ENCODE data around the gene FABP3. TPM values are rescaled to one million over a fixed set of nuclear protein-coding genes. Genes with fewer than 3 reads are reported as not detected.
A peak's percentile ranks its signal among the peaks of the same experiment; 100 is the strongest.

FABP3 gene
- total and polyA plus RNA-seq, 2 experiments from 2014 or later = 19.3 to 50.2 TPM

DNA sequence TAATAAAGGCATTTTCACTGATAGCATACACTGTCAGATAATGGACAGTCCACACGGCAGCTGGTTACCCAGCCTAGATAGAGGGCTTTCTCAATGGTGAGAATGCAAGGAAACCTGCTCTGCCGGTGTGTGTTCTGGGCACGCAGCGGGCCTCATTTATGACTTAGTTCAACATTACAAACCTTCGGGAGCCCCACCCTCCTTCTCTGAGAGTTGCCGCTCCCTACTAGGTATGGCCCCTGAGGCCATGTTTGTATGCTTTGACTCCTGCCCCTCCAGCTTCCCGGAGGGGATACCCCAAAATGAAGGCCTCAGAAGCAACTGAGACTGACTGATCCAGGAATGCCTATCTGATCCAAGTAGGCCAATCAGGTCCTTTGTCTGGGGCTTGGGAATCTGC lies 17.2 kb upstream of the FABP3 start:
- peaks cover 4% of the 10 kb centered on the region for H3K4me1 ChIP-seq (ENCODE audit: insufficient read depth)
- Mint-ChIP-seq H3K4me1 (peaks cover 4% of the 10 kb centered on the region; the same call in 2 of the 3 replicates), H3K4me3 (no peak overlapping the region), H3K9me3 (no peaks in the 10 kb centered on the region), H3K27ac (no peak overlapping the region), H3K27me3 (ENCODE audit: insufficient read depth, low read depth, poor library complexity) (peaks cover 9% of the 10 kb centered on the region), H3K36me3 (ENCODE audit: low read depth) (no peaks in the 10 kb centered on the region)
- H3K9me2 ChIP-seq (ENCODE audit: insufficient read depth) = no peaks in the 10 kb centered on the region
- H2AFZ ChIP-seq = peak overlapping the region; percentile 85; the same call in 1 of the 2 replicates
- TF ChIP-seq JUNB (IDR thresholded peaks at IDR 0.05; ENCODE audit: unreplicated experiment) (no peak), EZH2 (IDR thresholded peaks at IDR 0.05; ENCODE audit: low read depth, unreplicated experiment) (no peak), EZH2phosphoT487 (IDR thresholded peaks at IDR 0.05; ENCODE audit: unreplicated experiment) (no peak), CREB1 (CRISPR knock-in tag; IDR thresholded peaks at IDR 0.05; ENCODE audit: low read depth) (no peak), NANOG (IDR thresholded peaks at IDR 0.05; ENCODE audit: borderline replicate concordance) (no peak)
- no peaks in the 10 kb centered on the region for H3K79me2 ChIP-seq (replicated peaks; ENCODE audit: insufficient read depth)
- no peak overlapping the region for H3K27ac ChIP-seq (ENCODE audit: low read depth)
- H3K4me2 ChIP-seq = no peak overlapping the region
- H3K27me3 ChIP-seq (ENCODE audit: insufficient read depth) = peaks cover 3% of the 10 kb centered on the region; the same call in 1 of the 2 replicates
- ATAC-seq (no peak), DNase-seq (ENCODE audit: low spot score) (peak; percentile 21)
- no peak overlapping the region for H3K4me3 ChIP-seq
- no peaks in the 10 kb centered on the region for H4K20me1 ChIP-seq (replicated peaks; ENCODE audit: insufficient read depth)
- H3F3A ChIP-seq (replicated peaks; ENCODE audit: low read depth) = no peaks in the 10 kb centered on the region
- H3K36me3 ChIP-seq (ENCODE audit: insufficient read depth) = no peaks in the 10 kb centered on the region

GRCh38 chr1:31389616-31390015 lies 16.7 kb upstream of the FABP3 start:
- H3K4me1 ChIP-seq (ENCODE audit: insufficient read depth) = peaks cover 4% of the 10 kb centered on the region
- Mint-ChIP-seq H3K9me3 (no peaks in the 10 kb centered on the region), H3K36me3 (ENCODE audit: low read depth) (no peaks in the 10 kb centered on the region), H3K4me1 (peaks cover 4% of the 10 kb centered on the region; the same call in 2 of the 3 replicates), H3K4me3 (no peak overlapping the region), H3K27me3 (ENCODE audit: insufficient read depth, low read depth, poor library complexity) (peaks cover 7% of the 10 kb centered on the region), H3K27ac (no peak overlapping the region)
- H3K27me3 ChIP-seq (ENCODE audit: insufficient read depth) = peaks cover 3% of the 10 kb centered on the region; the same call in 1 of the 2 replicates
- ATAC-seq (no peak), DNase-seq (ENCODE audit: low spot score) (no peak)
- no peak overlapping the region for H3K4me3 ChIP-seq
- H3K79me2 ChIP-seq (replicated peaks; ENCODE audit: insufficient read depth) = no peaks in the 10 kb centered on the region
- TF ChIP-seq, protein P1, sequence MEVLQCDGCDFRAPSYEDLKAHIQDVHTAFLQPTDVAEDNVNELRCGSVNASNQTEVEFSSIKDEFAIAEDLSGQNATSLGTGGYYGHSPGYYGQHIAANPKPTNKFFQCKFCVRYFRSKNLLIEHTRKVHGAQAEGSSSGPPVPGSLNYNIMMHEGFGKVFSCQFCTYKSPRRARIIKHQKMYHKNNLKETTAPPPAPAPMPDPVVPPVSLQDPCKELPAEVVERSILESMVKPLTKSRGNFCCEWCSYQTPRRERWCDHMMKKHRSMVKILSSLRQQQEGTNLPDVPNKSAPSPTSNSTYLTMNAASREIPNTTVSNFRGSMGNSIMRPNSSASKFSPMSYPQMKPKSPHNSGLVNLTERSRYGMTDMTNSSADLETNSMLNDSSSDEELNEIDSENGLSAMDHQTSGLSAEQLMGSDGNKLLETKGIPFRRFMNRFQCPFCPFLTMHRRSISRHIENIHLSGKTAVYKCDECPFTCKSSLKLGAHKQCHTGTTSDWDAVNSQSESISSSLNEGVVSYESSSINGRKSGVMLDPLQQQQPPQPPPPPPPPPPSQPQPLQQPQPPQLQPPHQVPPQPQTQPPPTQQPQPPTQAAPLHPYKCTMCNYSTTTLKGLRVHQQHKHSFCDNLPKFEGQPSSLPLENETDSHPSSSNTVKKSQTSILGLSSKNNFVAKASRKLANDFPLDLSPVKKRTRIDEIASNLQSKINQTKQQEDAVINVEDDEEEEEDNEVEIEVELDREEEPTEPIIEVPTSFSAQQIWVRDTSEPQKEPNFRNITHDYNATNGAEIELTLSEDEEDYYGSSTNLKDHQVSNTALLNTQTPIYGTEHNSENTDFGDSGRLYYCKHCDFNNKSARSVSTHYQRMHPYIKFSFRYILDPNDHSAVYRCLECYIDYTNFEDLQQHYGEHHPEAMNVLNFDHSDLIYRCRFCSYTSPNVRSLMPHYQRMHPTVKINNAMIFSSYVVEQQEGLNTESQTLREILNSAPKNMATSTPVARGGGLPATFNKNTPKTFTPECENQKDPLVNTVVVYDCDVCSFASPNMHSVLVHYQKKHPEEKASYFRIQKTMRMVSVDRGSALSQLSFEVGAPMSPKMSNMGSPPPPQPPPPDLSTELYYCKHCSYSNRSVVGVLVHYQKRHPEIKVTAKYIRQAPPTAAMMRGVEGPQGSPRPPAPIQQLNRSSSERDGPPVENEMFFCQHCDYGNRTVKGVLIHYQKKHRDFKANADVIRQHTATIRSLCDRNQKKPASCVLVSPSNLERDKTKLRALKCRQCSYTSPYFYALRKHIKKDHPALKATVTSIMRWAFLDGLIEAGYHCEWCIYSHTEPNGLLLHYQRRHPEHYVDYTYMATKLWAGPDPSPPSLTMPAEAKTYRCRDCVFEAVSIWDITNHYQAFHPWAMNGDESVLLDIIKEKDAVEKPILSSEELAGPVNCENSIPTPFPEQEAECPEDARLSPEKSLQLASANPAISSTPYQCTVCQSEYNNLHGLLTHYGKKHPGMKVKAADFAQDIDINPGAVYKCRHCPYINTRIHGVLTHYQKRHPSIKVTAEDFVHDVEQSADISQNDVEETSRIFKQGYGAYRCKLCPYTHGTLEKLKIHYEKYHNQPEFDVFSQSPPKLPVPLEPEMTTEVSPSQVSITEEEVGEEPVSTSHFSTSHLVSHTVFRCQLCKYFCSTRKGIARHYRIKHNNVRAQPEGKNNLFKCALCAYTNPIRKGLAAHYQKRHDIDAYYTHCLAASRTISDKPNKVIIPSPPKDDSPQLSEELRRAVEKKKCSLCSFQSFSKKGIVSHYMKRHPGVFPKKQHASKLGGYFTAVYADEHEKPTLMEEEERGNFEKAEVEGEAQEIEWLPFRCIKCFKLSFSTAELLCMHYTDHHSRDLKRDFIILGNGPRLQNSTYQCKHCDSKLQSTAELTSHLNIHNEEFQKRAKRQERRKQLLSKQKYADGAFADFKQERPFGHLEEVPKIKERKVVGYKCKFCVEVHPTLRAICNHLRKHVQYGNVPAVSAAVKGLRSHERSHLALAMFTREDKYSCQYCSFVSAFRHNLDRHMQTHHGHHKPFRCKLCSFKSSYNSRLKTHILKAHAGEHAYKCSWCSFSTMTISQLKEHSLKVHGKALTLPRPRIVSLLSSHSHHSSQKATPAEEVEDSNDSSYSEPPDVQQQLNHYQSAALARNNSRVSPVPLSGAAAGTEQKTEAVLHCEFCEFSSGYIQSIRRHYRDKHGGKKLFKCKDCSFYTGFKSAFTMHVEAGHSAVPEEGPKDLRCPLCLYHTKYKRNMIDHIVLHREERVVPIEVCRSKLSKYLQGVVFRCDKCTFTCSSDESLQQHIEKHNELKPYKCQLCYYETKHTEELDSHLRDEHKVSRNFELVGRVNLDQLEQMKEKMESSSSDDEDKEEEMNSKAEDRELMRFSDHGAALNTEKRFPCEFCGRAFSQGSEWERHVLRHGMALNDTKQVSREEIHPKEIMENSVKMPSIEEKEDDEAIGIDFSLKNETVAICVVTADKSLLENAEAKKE (CRISPR knock-in tag; IDR thresholded peaks at IDR 0.05) = no peak
- TF ChIP-seq CREB1 (CRISPR knock-in tag; IDR thresholded peaks at IDR 0.05; ENCODE audit: low read depth) = no peak
- H3K27ac ChIP-seq (ENCODE audit: low read depth) = no peak overlapping the region
- peak overlapping the region; percentile 85; the same call in 1 of the 2 replicates for H2AFZ ChIP-seq
- no peaks in the 10 kb centered on the region for H3F3A ChIP-seq (replicated peaks; ENCODE audit: low read depth)
- no peaks in the 10 kb centered on the region for H4K20me1 ChIP-seq (replicated peaks; ENCODE audit: insufficient read depth)
- H3K9me2 ChIP-seq (ENCODE audit: insufficient read depth) = no peaks in the 10 kb centered on the region
- H3K36me3 ChIP-seq (ENCODE audit: insufficient read depth) = no peaks in the 10 kb centered on the region
- H3K4me2 ChIP-seq = no peak overlapping the region
